Hematopoietic multipotent progenitor cell treated with erythropoietin and hydrocortisone succinate and interleukin-3 and kit ligand, for 8 days (in vitro differentiated cells): Measurements from ENCODE around the gene KRTAP9-7.

Source experiments
- DNase-seq: peaks from one replicate; pipeline ENCODE4 v3.0.0-alpha.2; 2015

Gene KRTAP9-7

GRCh38 chr17:41278176-41278955 lies 2.9 kb downstream of the KRTAP9-7 start:
- no peak for DNase-seq

- DNase-seq, result no peak
These were observed 8.5 kb downstream of the KRTAP9-7 start for GRCh38 chr17:41284043-41284442.

GRCh38 chr17:41284546-41284945 lies 9.0 kb downstream of the KRTAP9-7 start:
- DNase-seq, result no peak

- no peak for DNase-seq
These were observed 11.6 kb downstream of the KRTAP9-7 start for GRCh38 chr17:41287050-41287449.

- no peak for DNase-seq
These were observed 18.5 kb downstream of the KRTAP9-7 start for GRCh38 chr17:41294016-41294415.

GRCh38 chr17:41296846-41297245 lies 21.3 kb downstream of the KRTAP9-7 start:
- no peak for DNase-seq

- DNase-seq, result no peak
These were observed 23.1 kb downstream of the KRTAP9-7 start for GRCh38 chr17:41298458-41299135.

- no peak for DNase-seq
These were observed 25.8 kb downstream of the KRTAP9-7 start for GRCh38 chr17:41301204-41301790.

GRCh38 chr17:41301916-41302901 lies 26.7 kb downstream of the KRTAP9-7 start, which contains the start of gene KRTAP29-1:
Gene KRTAP29-1, minus strand, starts transcription at chr17:41302851. Its CDS starts 0 bp downstream, at chr17:41302851.
- peak; percentile 9 for DNase-seq

- no peak for DNase-seq
These were observed 27.5 kb downstream of the KRTAP9-7 start for GRCh38 chr17:41302981-41303380.

- DNase-seq, result no peak
These were observed 28.6 kb downstream of the KRTAP9-7 start for GRCh38 chr17:41304091-41304490.

GRCh38 chr17:41307647-41308046 lies 32.1 kb downstream of the KRTAP9-7 start:
- no peak for DNase-seq

- DNase-seq, result peak; percentile 23
These were observed 32.9 kb downstream of the KRTAP9-7 start for GRCh38 chr17:41308251-41308917.

- no peak for DNase-seq
These were observed 33.4 kb downstream of the KRTAP9-7 start, which contains the start of gene KRTAP16-1 for GRCh38 chr17:41308918-41309359. Gene KRTAP16-1, minus strand, starts transcription at chr17:41309309. Its CDS starts 56 bp downstream, at chr17:41309253.

GRCh38 chr17:41311111-41311510 lies 35.6 kb downstream of the KRTAP9-7 start:
- DNase-seq, result no peak

GRCh38 chr17:41315204-41315794 lies 39.8 kb downstream of the KRTAP9-7 start, which contains the start of gene KRTAP17-1:
Gene KRTAP17-1, minus strand, starts transcription at chr17:41315710. Its CDS starts 60 bp downstream, at chr17:41315650.
- DNase-seq, result no peak

- DNase-seq, result no peak
These were observed 40.4 kb downstream of the KRTAP9-7 start for GRCh38 chr17:41315814-41316445.

GRCh38 chr17:41318231-41318630 lies 42.7 kb downstream of the KRTAP9-7 start:
- no peak for DNase-seq

- DNase-seq, result peak; percentile 45
These were observed 46.8 kb downstream of the KRTAP9-7 start for GRCh38 chr17:41322094-41322902.
